GM12864 (cell line): ENCODE results near the gene CELA2B.

Experiments used
- DNase-seq: peaks from one replicate; pipeline ENCODE4 v3.0.0-alpha.2; 2011; ENCODE audit warnings: low read depth
- H3K4me3 ChIP-seq: 2 replicates; pipeline ENCODE4 v1.5.1; 2011; ENCODE audit warnings: mild to moderate bottlenecking, low read depth, low read length, control low read depth
- TF ChIP-seq, protein P1 (sequence below): IDR thresholded peaks from 2 replicates; pipeline ENCODE4 v1.5.1; 2011; ENCODE audit warnings: low read depth, mild to moderate bottlenecking, moderate library complexity, low read length, control low read depth, inconsistent platforms; ENCODE audit errors: missing control alignments

CELA2B gene

DNA sequence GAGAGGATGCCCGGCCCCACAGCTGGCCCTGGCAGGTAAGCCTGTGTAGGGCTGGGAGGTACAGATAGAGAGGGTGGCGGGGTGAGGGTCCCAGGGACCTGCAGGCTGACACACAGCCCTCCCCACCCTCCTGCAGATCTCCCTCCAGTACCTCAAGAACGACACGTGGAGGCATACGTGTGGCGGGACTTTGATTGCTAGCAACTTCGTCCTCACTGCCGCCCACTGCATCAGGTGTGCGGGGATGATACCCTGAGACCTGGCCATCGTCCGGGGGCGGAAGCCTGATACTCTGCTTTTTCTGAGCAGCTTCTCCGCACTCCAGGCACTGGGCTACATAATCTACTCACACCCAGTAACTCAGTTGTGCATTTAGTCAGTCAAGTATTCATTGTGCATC, 35.5 kb upstream of the CELA2B start:
- TF ChIP-seq, protein P1, sequence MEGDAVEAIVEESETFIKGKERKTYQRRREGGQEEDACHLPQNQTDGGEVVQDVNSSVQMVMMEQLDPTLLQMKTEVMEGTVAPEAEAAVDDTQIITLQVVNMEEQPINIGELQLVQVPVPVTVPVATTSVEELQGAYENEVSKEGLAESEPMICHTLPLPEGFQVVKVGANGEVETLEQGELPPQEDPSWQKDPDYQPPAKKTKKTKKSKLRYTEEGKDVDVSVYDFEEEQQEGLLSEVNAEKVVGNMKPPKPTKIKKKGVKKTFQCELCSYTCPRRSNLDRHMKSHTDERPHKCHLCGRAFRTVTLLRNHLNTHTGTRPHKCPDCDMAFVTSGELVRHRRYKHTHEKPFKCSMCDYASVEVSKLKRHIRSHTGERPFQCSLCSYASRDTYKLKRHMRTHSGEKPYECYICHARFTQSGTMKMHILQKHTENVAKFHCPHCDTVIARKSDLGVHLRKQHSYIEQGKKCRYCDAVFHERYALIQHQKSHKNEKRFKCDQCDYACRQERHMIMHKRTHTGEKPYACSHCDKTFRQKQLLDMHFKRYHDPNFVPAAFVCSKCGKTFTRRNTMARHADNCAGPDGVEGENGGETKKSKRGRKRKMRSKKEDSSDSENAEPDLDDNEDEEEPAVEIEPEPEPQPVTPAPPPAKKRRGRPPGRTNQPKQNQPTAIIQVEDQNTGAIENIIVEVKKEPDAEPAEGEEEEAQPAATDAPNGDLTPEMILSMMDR, result no peak
- no peak for DNase-seq
- no peak overlapping the region for H3K4me3 ChIP-seq

DNA sequence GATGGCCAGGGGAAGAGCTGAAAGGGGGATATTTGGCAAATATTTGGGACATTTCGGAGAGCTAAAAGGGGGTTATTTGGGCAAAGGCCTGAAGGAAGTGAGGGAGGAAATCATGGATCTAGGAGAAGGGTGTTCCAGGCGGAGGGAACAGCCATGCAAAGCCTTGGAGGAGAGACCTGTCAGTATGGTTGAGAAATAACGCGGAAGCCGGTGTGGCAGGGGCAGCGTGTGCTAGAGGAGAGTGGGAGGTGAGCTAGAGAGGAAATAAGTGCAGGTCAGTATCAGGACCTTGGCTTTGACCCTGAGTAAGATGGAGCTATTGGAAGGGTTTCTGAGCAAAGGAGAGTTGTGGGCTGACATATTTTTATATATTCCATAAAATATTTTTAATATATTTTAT, 34.7 kb upstream of the CELA2B start:
- TF ChIP-seq, protein P1, result no peak
- no peak for DNase-seq
- no peak overlapping the region for H3K4me3 ChIP-seq

- TF ChIP-seq, protein P1, result no peak
- DNase-seq, result no peak
- no peak overlapping the region for H3K4me3 ChIP-seq
These were observed 33.8 kb upstream of the CELA2B start for GRCh38 chr1:15442119-15442518.

DNA sequence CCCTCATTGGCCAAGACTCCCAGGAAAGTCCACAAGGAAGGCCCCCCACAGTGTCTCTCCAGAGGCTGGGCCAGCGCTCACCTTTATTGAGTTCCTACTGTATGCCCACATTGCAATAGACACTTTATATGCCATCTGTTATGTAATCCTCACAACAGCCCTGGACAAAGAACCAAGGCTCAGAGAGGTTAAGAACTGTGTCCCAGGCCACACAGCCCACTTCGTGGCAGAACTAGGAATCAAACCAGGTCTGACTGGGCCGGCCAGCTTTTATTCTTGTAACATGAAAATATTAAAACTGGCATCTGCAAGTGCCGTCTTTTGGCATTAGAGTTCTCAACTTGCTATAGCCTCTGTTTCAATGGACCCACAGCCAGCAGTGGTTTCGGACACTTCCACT, 33.1 kb upstream of the CELA2B start:
- TF ChIP-seq, protein P1, result no peak
- H3K4me3 ChIP-seq, result no peak overlapping the region
- DNase-seq, result no peak

- H3K4me3 ChIP-seq, result no peak overlapping the region
- DNase-seq, result no peak
- TF ChIP-seq, protein P1, result no peak
These were observed 32.6 kb upstream of the CELA2B start for GRCh38 chr1:15443281-15443680.

- DNase-seq, result no peak
- no peak overlapping the region for H3K4me3 ChIP-seq
- TF ChIP-seq, protein P1, result no peak
These were observed 31.2 kb upstream of the CELA2B start for GRCh38 chr1:15444468-15445389.
